GM21381 (cell line): ENCODE data around the gene FRMD1.

Experiments
- ATAC-seq: cut with Tn5 transposase; IDR thresholded peaks from one replicate; pipeline ENCODE4 v1.9.1; 2021; ENCODE audit warnings: mild to moderate bottlenecking, moderate library complexity; ENCODE audit not compliant: unreplicated experiment

FRMD1 gene

GRCh38 chr6:168012431-168013249 lies 66.4 kb downstream of the FRMD1 start:
- no peak for ATAC-seq

GRCh38 chr6:168011291-168011690 lies 67.7 kb downstream of the FRMD1 start:
- ATAC-seq = no peak

- ATAC-seq = no peak
Measured at GRCh38 chr6:168009331-168009730, 69.7 kb downstream of the FRMD1 start.

GRCh38 chr6:168007592-168008338 lies 71.2 kb downstream of the FRMD1 start:
- ATAC-seq = no peak

GRCh38 chr6:168005796-168006195 lies 73.2 kb downstream of the FRMD1 start:
- ATAC-seq = no peak

- no peak for ATAC-seq
Measured at GRCh38 chr6:168004945-168005344, 74.1 kb downstream of the FRMD1 start.

- ATAC-seq = no peak
Measured at GRCh38 chr6:168004023-168004422, 75.0 kb downstream of the FRMD1 start.
